Sigmoid colon (tissue), 4 donors: ENCODE data around the gene DNASE1L3.

Experiments used
- EP300 ChIP-seq, 4 donors: sonication (generic); formaldehyde crosslinking; IDR thresholded peaks; one replicate each; pipeline ENCODE4 v1.6.1; 2017; ENCODE audit warnings: antibody characterized with exemption in 4 of 4
- POLR2A ChIP-seq, 2 donors: fragments of 450-650 bp; IDR thresholded peaks; one replicate each; pipeline ENCODE4 v1.6.1; 2016; ENCODE audit warnings: antibody characterized with exemption in 2 of 2, mild to moderate bottlenecking in 2 of 2, moderate library complexity in 2 of 2
- POLR2AphosphoS5 ChIP-seq, 4 donors: sonication (generic); formaldehyde crosslinking; IDR thresholded peaks; one replicate each; pipeline ENCODE4 v1.6.1; 2017; ENCODE audit warnings: antibody characterized with exemption in 4 of 4
- TF ChIP-seq, protein P1 (sequence below), 4 experiments: fragments of 450-650 bp in 3 of 4; fragments of 200-600 bp in 1 of 4; IDR thresholded peaks; one replicate each; pipeline ENCODE4 v1.5.1; 2016 to 2019; ENCODE audit warnings: antibody characterized with exemption in 4 of 4, mild to moderate bottlenecking in 3 of 4, moderate library complexity in 2 of 4

DNA sequence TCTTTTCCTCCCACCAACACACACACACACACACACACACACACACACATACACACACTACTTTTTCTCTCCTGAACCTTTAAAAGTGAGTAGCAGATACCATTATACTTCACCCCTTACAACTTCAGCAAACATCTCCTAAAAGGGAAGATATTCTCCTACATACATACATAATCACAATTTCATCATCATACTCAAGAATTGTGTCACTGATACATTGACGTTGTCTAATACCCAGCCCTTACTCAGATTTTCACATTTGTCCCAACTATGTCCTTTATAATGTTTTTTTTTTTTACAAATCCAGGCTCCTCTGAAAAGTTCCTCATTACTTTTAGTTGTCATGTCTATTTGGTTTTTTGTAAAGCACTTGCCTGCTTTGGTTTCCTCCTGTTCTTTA lies 45.3 kb upstream of the DNASE1L3 start:
- TF ChIP-seq POLR2A (IDR thresholded peaks at IDR 0.05), result no peak
- TF ChIP-seq, protein P1, sequence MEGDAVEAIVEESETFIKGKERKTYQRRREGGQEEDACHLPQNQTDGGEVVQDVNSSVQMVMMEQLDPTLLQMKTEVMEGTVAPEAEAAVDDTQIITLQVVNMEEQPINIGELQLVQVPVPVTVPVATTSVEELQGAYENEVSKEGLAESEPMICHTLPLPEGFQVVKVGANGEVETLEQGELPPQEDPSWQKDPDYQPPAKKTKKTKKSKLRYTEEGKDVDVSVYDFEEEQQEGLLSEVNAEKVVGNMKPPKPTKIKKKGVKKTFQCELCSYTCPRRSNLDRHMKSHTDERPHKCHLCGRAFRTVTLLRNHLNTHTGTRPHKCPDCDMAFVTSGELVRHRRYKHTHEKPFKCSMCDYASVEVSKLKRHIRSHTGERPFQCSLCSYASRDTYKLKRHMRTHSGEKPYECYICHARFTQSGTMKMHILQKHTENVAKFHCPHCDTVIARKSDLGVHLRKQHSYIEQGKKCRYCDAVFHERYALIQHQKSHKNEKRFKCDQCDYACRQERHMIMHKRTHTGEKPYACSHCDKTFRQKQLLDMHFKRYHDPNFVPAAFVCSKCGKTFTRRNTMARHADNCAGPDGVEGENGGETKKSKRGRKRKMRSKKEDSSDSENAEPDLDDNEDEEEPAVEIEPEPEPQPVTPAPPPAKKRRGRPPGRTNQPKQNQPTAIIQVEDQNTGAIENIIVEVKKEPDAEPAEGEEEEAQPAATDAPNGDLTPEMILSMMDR (IDR thresholded peaks at IDR 0.05), result no peak
- TF ChIP-seq POLR2AphosphoS5 (IDR thresholded peaks at IDR 0.05), result no peak
- TF ChIP-seq EP300 (IDR thresholded peaks at IDR 0.05), result no peak
